Neural cell (in vitro differentiated cells): ENCODE results near the gene LRRC71.

Experiments used
- EP300 ChIP-seq: fragments of 450-650 bp; conservative IDR thresholded peaks from 2 replicates; pipeline ENCODE4 v1.6.1; 2014; ENCODE audit warnings: antibody characterized with exemption, mild to moderate bottlenecking, moderate library complexity; ENCODE audit not compliant: poor library complexity, severe bottlenecking
- EZH2 ChIP-seq: fragments of 200-600, 300-800 bp; shearing (Covaris generic), sonication (generic); IDR thresholded peaks from 2 replicates; pipeline ENCODE4 v1.6.1; 2014; ENCODE audit warnings: antibody characterized with exemption, low read length, borderline replicate concordance, mild to moderate bottlenecking; ENCODE audit not compliant: insufficient read depth, poor library complexity, severe bottlenecking
- MXI1 ChIP-seq: fragments of 450-650 bp; conservative IDR thresholded peaks from 2 replicates; pipeline ENCODE4 v1.6.1; 2014; ENCODE audit warnings: antibody characterized with exemption, mild to moderate bottlenecking; ENCODE audit not compliant: poor library complexity, severe bottlenecking
- POLR2AphosphoS5 ChIP-seq: IDR thresholded peaks from 2 replicates; pipeline ENCODE4 v1.6.1; 2012
- SMC3 ChIP-seq: fragments of 450-650 bp; conservative IDR thresholded peaks from 2 replicates; pipeline ENCODE4 v1.6.1; 2014; ENCODE audit warnings: antibody characterized with exemption, mild to moderate bottlenecking, moderate library complexity; ENCODE audit not compliant: poor library complexity
- TAF1 ChIP-seq: IDR thresholded peaks from 2 replicates; pipeline ENCODE4 v1.6.1; 2012; ENCODE audit warnings: low read depth
- TF ChIP-seq, protein P1 (sequence below): fragments of 450-650 bp; IDR thresholded peaks from 2 replicates; pipeline ENCODE4 v1.5.1; 2014; ENCODE audit warnings: antibody characterized with exemption, mild to moderate bottlenecking, moderate library complexity; ENCODE audit not compliant: poor library complexity, severe bottlenecking

DNA sequence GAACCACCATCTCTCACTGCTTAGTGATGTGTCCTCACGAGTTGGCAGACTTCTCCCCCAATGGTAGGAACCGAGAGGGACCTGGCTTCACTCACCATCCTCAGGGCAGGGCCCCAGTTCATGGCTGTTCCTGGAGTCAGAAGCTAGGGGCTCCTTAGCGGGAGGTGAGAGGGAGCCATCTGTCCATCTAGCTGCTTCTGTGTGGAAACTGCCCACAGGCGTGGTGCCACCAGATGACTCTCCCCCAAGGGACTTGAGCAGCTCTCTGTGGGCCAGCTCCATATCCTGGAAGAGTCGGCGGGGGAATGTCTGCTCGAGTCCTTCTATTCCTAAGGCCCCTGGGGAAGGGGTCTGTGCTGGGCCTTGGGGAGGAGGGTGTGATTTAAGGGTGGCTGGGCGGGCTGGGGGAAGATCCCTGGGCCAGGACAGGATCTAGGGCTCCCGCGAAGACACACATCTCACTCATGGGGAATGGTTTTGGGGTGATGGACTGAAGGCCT, 16.3 kb downstream of the LRRC71 start:
- TF ChIP-seq, protein P1, sequence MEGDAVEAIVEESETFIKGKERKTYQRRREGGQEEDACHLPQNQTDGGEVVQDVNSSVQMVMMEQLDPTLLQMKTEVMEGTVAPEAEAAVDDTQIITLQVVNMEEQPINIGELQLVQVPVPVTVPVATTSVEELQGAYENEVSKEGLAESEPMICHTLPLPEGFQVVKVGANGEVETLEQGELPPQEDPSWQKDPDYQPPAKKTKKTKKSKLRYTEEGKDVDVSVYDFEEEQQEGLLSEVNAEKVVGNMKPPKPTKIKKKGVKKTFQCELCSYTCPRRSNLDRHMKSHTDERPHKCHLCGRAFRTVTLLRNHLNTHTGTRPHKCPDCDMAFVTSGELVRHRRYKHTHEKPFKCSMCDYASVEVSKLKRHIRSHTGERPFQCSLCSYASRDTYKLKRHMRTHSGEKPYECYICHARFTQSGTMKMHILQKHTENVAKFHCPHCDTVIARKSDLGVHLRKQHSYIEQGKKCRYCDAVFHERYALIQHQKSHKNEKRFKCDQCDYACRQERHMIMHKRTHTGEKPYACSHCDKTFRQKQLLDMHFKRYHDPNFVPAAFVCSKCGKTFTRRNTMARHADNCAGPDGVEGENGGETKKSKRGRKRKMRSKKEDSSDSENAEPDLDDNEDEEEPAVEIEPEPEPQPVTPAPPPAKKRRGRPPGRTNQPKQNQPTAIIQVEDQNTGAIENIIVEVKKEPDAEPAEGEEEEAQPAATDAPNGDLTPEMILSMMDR: no peak
- TF ChIP-seq POLR2AphosphoS5: no peak
- no peak for TF ChIP-seq EP300
- TF ChIP-seq SMC3: no peak
- TF ChIP-seq TAF1: no peak
- no peak for TF ChIP-seq EZH2
- no peak for TF ChIP-seq MXI1
